ENCODE measurements around the gene SMIM33.

DNA sequence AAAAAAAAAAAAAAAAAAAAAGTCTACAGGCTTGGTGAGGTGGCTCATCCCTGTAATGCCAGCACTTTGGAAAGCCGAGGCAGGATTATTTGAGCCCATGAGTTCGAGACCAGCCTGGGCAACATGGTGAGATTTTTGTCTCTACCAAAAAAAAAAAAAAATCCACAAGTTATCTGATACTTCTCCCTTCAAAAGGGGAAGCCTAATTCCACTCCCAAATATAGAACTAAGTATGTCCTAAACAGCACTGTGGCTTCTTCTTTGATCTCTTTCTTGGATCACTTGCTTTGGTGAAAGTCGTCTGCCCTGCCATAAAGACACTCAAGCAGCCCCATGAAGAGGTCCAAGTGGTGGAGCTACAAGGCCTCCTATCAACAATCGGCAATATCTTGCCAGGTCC is 30.6 kb downstream of the SMIM33 start:
- TF ChIP-seq CTCF (IDR thresholded peaks at IDR 0.05) (no peak), POLR2A (IDR thresholded peaks at IDR 0.05) (no peak)
